HepG2 (cell line): ENCODE data around the gene TSTD2. TPM values are rescaled to one million over a fixed set of nuclear protein-coding genes. Genes with fewer than 3 reads are reported as not detected.

Experiments
- ATAC-seq: fragments of 200-7000 bp; cut with Tn5 transposase; 3 replicates; pipeline ENCODE4 v1.9.1; 2020; ENCODE audit warnings: mild to moderate bottlenecking, moderate library complexity
- Bru-seq: library from RNA; stranded (reverse); fragments of 400-500 nt; gene quantifications from one replicate; lab custom pipeline; 2021; lab: Mats Ljungman, UMichigan
- BruChase-seq, 2 experiments: library from RNA; stranded (reverse); fragments of 400-500 nt; gene quantifications; one replicate each; lab custom pipeline; 2021; lab: Mats Ljungman, UMichigan
- BruUV-seq: library from RNA; stranded (reverse); fragments of 400-500 nt; replicated peaks from 2 replicates; lab custom pipeline; 2021; lab: Mats Ljungman, UMichigan
- CTCF ChIA-PET: fragments of 300-600 bp; formaldehyde crosslinking; extraction: SDS; loops from one replicate; lab custom pipeline; 2021; ENCODE audit warnings: low total read pairs, inconsistent platforms, low intra/inter-chr PET ratio; lab: Yijun Ruan, JAX
- POLR2A ChIA-PET: fragments of 350-600 bp; sonication (Branson Sonifier 250); formaldehyde crosslinking; loops from one replicate; lab custom pipeline; 2020; ENCODE audit warnings: antibody characterized with exemption, inconsistent platforms; lab: Yijun Ruan, JAX
- DNase-seq: peaks from one replicate; pipeline ENCODE4 v3.0.0-alpha.2; 2015; ENCODE audit warnings: low spot score
- FAIRE-seq: peaks from 3 replicates; lab custom pipeline; 2011; peaks lifted over from hg19 to GRCh38; lab: Jason Lieb, UNC
- H2AFZ ChIP-seq: one replicate; pipeline ENCODE4 v1.6.1; 2011; ENCODE audit warnings: low read length, inconsistent platforms
- H3K27ac ChIP-seq: fragments of 300-600 bp; 3 replicates; pipeline ENCODE4 v1.8.0; 2011; ENCODE audit warnings: mixed run types, mild to moderate bottlenecking, mixed read lengths, low read length, inconsistent platforms; ENCODE audit not compliant: insufficient read depth; ENCODE audit errors: extremely low read length
- H3K27me3 ChIP-seq, 2 experiments: fragments of 200-600 bp in 1 of 2; 2 replicates in 1 of 2; 3 replicates in 1 of 2; pipeline versions ENCODE4 v1.6.0 to v1.8.0; 2011; ENCODE audit warnings: low read length in 2 of 2, mild to moderate bottlenecking in 2 of 2, moderate library complexity in 2 of 2, inconsistent platforms in 1 of 2; ENCODE audit not compliant: insufficient read depth in 2 of 2, control insufficient read depth in 1 of 2
- H3K36me3 ChIP-seq, 2 experiments: fragments of 200-600 bp in 1 of 2; replicated peaks in 1 of 2; 2 replicates in 1 of 2; 3 replicates in 1 of 2; pipeline versions ENCODE4 v1.5.1 to v1.8.0; 2011; ENCODE audit warnings: low read length in 2 of 2, inconsistent platforms in 1 of 2; ENCODE audit not compliant: insufficient read depth in 2 of 2, control insufficient read depth in 1 of 2
- H3K4me1 ChIP-seq: 2 replicates; pipeline ENCODE4 v1.5.1; 2012; ENCODE audit warnings: low read length, inconsistent platforms; ENCODE audit not compliant: insufficient read depth
- H3K4me2 ChIP-seq: 2 replicates; pipeline ENCODE4 v1.6.0; 2011; ENCODE audit warnings: low read depth, low read length, inconsistent platforms
- H3K4me3 ChIP-seq, 3 experiments: fragments of 200-600 bp in 1 of 3; sonication (generic), shearing (Covaris generic) in 1 of 3; replicated peaks in 1 of 3; 2 replicates each; pipeline ENCODE4 v1.5.1; 2011 to 2016; ENCODE audit warnings: low read length in 3 of 3, inconsistent platforms in 2 of 3, low read depth in 2 of 3, mild to moderate bottlenecking in 2 of 3, control low read depth in 1 of 3, mixed read lengths in 1 of 3; ENCODE audit not compliant: insufficient read depth in 1 of 3
- H3K79me2 ChIP-seq: one replicate; pipeline ENCODE4 v1.6.1; 2011; ENCODE audit warnings: low read length, inconsistent platforms; ENCODE audit not compliant: insufficient read depth
- H3K9ac ChIP-seq: 2 replicates; pipeline ENCODE4 v1.6.0; 2011; ENCODE audit warnings: mild to moderate bottlenecking, low read depth, low read length, inconsistent platforms; ENCODE audit not compliant: insufficient read depth
- H3K9me3 ChIP-seq: 2 replicates; pipeline ENCODE4 v1.5.1; 2012; ENCODE audit warnings: mild to moderate bottlenecking, low read length
- H4K20me1 ChIP-seq: 2 replicates; pipeline ENCODE4 v1.6.0; 2011; ENCODE audit warnings: inconsistent platforms, mild to moderate bottlenecking, low read length, moderate library complexity; ENCODE audit not compliant: insufficient read depth
- DNMT1 ChIP-seq: sonication (generic); formaldehyde crosslinking; IDR thresholded peaks from 2 replicates; pipeline ENCODE4 v1.5.1; 2020; ENCODE audit warnings: mild to moderate bottlenecking, missing genetic modification reagents
- HOXD1 ChIP-seq: sonication (generic); formaldehyde crosslinking; IDR thresholded peaks from 2 replicates; pipeline ENCODE4 v1.5.0; 2020; ENCODE audit warnings: missing genetic modification reagents
- KAT8 ChIP-seq: IDR thresholded peaks from 2 replicates; pipeline ENCODE4 v1.6.1; 2016; ENCODE audit warnings: missing genetic modification reagents, missing compliant biosample characterization
- NFKBIZ ChIP-seq: IDR thresholded peaks from 2 replicates; pipeline ENCODE4 v1.6.1; 2018; ENCODE audit warnings: missing genetic modification reagents, missing compliant biosample characterization
- RARA ChIP-seq: IDR thresholded peaks from 2 replicates; pipeline ENCODE4 v1.6.1; 2016; ENCODE audit warnings: missing genetic modification reagents, missing compliant biosample characterization
- RXRB ChIP-seq: IDR thresholded peaks from 2 replicates; pipeline ENCODE4 v1.6.1; 2016; ENCODE audit warnings: borderline replicate concordance, missing genetic modification reagents, missing compliant biosample characterization
- ZNF235 ChIP-seq: sonication (generic); formaldehyde crosslinking; IDR thresholded peaks from 2 replicates; pipeline ENCODE4 v1.8.1; 2023; ENCODE audit warnings: mild to moderate bottlenecking, missing genetic modification reagents, borderline replicate concordance
- ZNF547 ChIP-seq: sonication (generic); formaldehyde crosslinking; IDR thresholded peaks from 2 replicates; pipeline ENCODE4 v1.5.1; 2020; ENCODE audit warnings: mild to moderate bottlenecking, missing genetic modification reagents
- ZNF569 ChIP-seq: sonication (generic); formaldehyde crosslinking; IDR thresholded peaks from 2 replicates; pipeline ENCODE4 v1.5.0; 2020; ENCODE audit warnings: mild to moderate bottlenecking, missing genetic modification reagents, moderate library complexity, borderline replicate concordance
- WGBS: methylation state at CpG from one replicate; pipeline ENCODE4 v1.1.6; 2017; ENCODE audit warnings: low lambda C conversion rate; 5-methylcytosine and 5-hydroxymethylcytosine counted together
- in situ Hi-C: cut with HindIII; loops from 2 replicates; pipeline ENCODE4 v1.10.0; 2017; ENCODE audit warnings: low pct_unique_long_range_greater_than_20kb; ENCODE audit not compliant: extremely low pct_ligation_motif_present
- intact Hi-C: fragments of 100-400 bp; cut with micrococcal nuclease; formaldehyde crosslinking; loops from one replicate; pipeline ENCODE4 v1.10.0; 2022; ENCODE audit not compliant: unreplicated experiment
- long read RNA-seq, 2 experiments: library from RNA in 1 of 2; library from polyadenylated mRNA in 1 of 2; stranded (forward) in 1 of 2; unstranded in 1 of 2; transcript quantifications; one replicate each; pipeline ENCODE4 v2.0.0, GENCODE V29; 2019 to 2022
- polyA minus RNA-seq, 3 experiments: library from RNA; depleted of rRNA, polyadenylated mRNA; stranded (reverse); fragments of >200 nt; gene quantifications; 2 replicates each; pipeline ENCODE4 v1.2.3, GENCODE V29; 2011; ENCODE audit warnings: low replicate concordance in 1 of 3
- polyA plus RNA-seq, 8 experiments: library from polyadenylated mRNA; depleted of rRNA in 3 of 8; stranded (reverse) in 7 of 8; unstranded in 1 of 8; fragments of >200 nt; fragmentation: Illumina TruSeq in 4 of 8; extraction: Trizol in 4 of 8; gene quantifications; 2 replicates each; pipeline versions ENCODE4 v1.2.1 to v1.2.3, GENCODE V29; 2011 to 2016; ENCODE audit warnings: low read depth in 4 of 8, missing spikeins in 1 of 8, mixed read lengths in 1 of 8; ENCODE audit not compliant: insufficient read depth in 1 of 8
- total RNA-seq, 5 experiments: library from RNA; depleted of rRNA; stranded (reverse); fragments of >200 nt; fragmentation: Illumina TruSeq; extraction: Trizol; gene quantifications; 2 replicates each; pipeline ENCODE4 v1.2.3, GENCODE V29; 2016; ENCODE audit warnings: low read depth in 1 of 5
- TF ChIP-seq, protein P1 (sequence below): sonication (generic); formaldehyde crosslinking; IDR thresholded peaks from 2 replicates; pipeline ENCODE4 v1.9.0; 2021; ENCODE audit warnings: missing genetic modification reagents, mild to moderate bottlenecking, borderline replicate concordance
- TF ChIP-seq, protein P2 (sequence below): sonication (generic); formaldehyde crosslinking; IDR thresholded peaks from 2 replicates; pipeline ENCODE4 v1.4.0; 2020; ENCODE audit warnings: missing genetic modification reagents, borderline replicate concordance

The TSTD2 gene
- total RNA-seq (2016; rRNA removed; fragmentation: Illumina TruSeq; extraction: Trizol) (16.0 and 17.0 TPM in 2 replicates), polyA plus RNA-seq (2011; rRNA removed) (23.1 and 26.5 TPM in 2 replicates), polyA minus RNA-seq (2011; rRNA and poly(A)+ RNA removed; ENCODE audit: low replicate concordance) (24.8 and 29.2 TPM in 2 replicates), Bru-seq, nascent RNA (percentile 82 among the genes with signal in this experiment), BruChase-seq, experiment 1, labeled RNA remaining after a 6-hour chase (percentile 73 among the genes with signal in this experiment), BruChase-seq, experiment 2, labeled RNA remaining after a 2-hour chase (percentile 80 among the genes with signal in this experiment)
- total RNA-seq (2016; cell fraction: cytosol; rRNA removed; fragmentation: Illumina TruSeq; extraction: Trizol; ENCODE audit: low read depth), result 2.0 and 2.6 TPM in 2 replicates
- 15.0 and 16.1 TPM in 2 replicates for total RNA-seq (2016; cell fraction: insoluble cytoplasmic fraction; rRNA removed; fragmentation: Illumina TruSeq; extraction: Trizol)
- 6.6 and 7.8 TPM in 2 replicates for total RNA-seq (2016; cell fraction: membrane; rRNA removed; fragmentation: Illumina TruSeq; extraction: Trizol)
- 23.1 and 25.4 TPM in 2 replicates for total RNA-seq (2016; cell fraction: nucleus; rRNA removed; fragmentation: Illumina TruSeq; extraction: Trizol)
- 11.0 and 13.8 TPM in 2 replicates for polyA plus RNA-seq (2011; cell fraction: cytosol; rRNA removed)
- polyA plus RNA-seq (2011; cell fraction: nucleus; rRNA removed), result 39.2 and 49.7 TPM in 2 replicates
- polyA plus RNA-seq (2012), result 16.2 and 19.0 TPM in 2 replicates
- polyA plus RNA-seq (2016; cell fraction: cytosol; fragmentation: Illumina TruSeq; extraction: Trizol; ENCODE audit: low read depth), result 1.2 TPM in 2 replicates
- 13.7 and 13.9 TPM in 2 replicates for polyA plus RNA-seq (2016; cell fraction: insoluble cytoplasmic fraction; fragmentation: Illumina TruSeq; extraction: Trizol; ENCODE audit: low read depth)
- 3.1 and 3.8 TPM in 2 replicates for polyA plus RNA-seq (2016; cell fraction: membrane; fragmentation: Illumina TruSeq; extraction: Trizol; ENCODE audit: low read depth)
- 36.4 and 38.7 TPM in 2 replicates for polyA plus RNA-seq (2016; cell fraction: nucleus; fragmentation: Illumina TruSeq; extraction: Trizol; ENCODE audit: insufficient read depth, low read depth)
- 16.7 and 21.4 TPM in 2 replicates for polyA minus RNA-seq (2011; cell fraction: cytosol; rRNA and poly(A)+ RNA removed)
- 49.7 and 59.2 TPM in 2 replicates for polyA minus RNA-seq (2011; cell fraction: nucleus; rRNA and poly(A)+ RNA removed)
- long read RNA-seq, experiment 1, full-length matches to known transcripts, result 3 of 6 reads
- long read RNA-seq, experiment 1, partial matches to known transcripts, result 1 of 6 reads
- long read RNA-seq, experiment 1, other reads (novel, unspliced or antisense), result 2 of 6 reads
- long read RNA-seq, experiment 2, full-length matches to known transcripts, result 22 of 35 reads
- long read RNA-seq, experiment 2, partial matches to known transcripts, result 7 of 35 reads
- long read RNA-seq, experiment 2, other reads (novel, unspliced or antisense), result 6 of 35 reads

DNA sequence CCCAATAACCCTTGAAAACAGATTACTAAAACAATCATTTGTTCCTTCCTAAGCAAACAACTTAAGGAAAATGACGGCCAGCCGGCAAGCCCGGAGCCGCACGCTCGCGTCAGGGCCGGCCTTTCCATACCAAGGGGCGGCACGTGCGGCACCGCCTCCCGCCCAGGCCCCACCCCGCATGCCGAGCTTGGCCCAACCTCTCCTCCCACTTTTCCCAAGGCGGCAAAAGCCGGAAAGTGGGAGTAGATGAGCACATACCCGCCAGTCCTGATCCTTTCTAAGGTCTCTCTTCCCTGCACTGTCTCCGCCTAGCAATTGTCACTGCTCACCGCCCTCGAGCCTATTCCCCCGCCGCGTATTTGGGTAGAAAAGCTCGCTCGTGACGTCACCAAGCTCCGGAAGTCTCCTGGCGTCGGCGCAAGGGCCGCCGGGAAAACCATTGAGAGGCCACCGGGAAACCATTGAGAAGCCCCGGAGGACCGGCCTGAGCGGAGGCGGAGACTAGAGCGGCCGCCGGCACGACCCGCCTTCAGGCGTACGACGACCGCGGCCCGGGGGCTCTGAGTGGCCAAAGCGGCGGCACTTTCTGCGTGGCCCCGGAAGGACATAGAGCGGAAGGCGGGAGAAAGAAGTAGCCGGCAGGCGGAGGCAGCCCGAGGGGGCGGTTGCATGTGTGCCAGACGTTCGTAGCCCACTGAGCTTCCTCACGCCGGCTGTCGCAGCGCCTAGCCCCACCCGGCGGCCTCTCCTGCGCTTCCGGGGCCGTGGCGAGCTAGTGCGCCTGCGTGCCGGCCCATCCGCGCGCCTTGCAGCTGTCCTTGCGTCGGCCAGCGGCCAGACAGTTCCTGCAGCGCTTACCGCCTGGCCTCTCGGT is at the start of gene TSTD2, which contains the start of gene NCBP1:
Gene TSTD2 (minus strand): TSS at position 384 of the 874 bp plus-strand sequence. CDS start 5,806 bp downstream, outside the sequence.
Gene NCBP1 (plus strand): TSS at position 837 of the 874 bp plus-strand sequence. CDS start 61 bp downstream, outside the sequence.
- H4K20me1 ChIP-seq, result peaks cover 7% of the 10 kb centered on the region
- peaks cover 51% of the 10 kb centered on the region for H3K4me1 ChIP-seq
- in situ Hi-C loops, result no loop called here
- H3K27ac ChIP-seq, result peak within 1 kb of the TSS; percentile 98
- intact Hi-C loops, result loop anchor here (10.0 kb wide), 1 partner anchor 352 kb away; the partner anchor contains the start of gene ANP32B
- peaks cover 77% of the 10 kb centered on the region for H3K79me2 ChIP-seq
- CTCF ChIA-PET, result no interaction called here
- H3K36me3 ChIP-seq, result no peaks in the 10 kb centered on the region
- peak within 1 kb of the TSS; percentile 89 to 96 (median 89) for H3K4me3 ChIP-seq
- WGBS, result 0% methylated on average over 17 of the region's 83 CpGs
- peak within 1 kb of the TSS; percentile 97 for H3K9ac ChIP-seq
- DNase-seq (peak; percentile 95), FAIRE-seq (peak; percentile 82), ATAC-seq (peak; percentile 96)
- peaks cover 0 to 8% of the 10 kb centered on the region in 2 experiments; a peak in 1 of 5 replicates for H3K27me3 ChIP-seq
- POLR2A ChIA-PET, result interaction anchor here (0.7 to 2.5 kb wide), 28 partner anchors 10 to 779 kb away, joined by 3 to 20 read pairs (median 4); partner anchors contain the start of genes ANP32B, NANS, TDRD7 and TMOD1
- no peaks in the 10 kb centered on the region for H3K9me3 ChIP-seq
- peak within 1 kb of the TSS; percentile 54 for H2AFZ ChIP-seq
- no TSS peak for BruUV-seq
- H3K4me2 ChIP-seq, result peak within 1 kb of the TSS; percentile 93
- peak; percentile 90 for TF ChIP-seq ZNF547 (CRISPR knock-in tag)
- TF ChIP-seq HOXD1 (CRISPR knock-in tag), result peak; percentile 56
- peak; percentile 14; the same call in 1 of the 2 replicates for TF ChIP-seq RXRB (CRISPR knock-in tag)
- TF ChIP-seq ZNF235 (CRISPR knock-in tag), result no peak; the same call in none of the 2 replicates
- TF ChIP-seq, protein P1, sequence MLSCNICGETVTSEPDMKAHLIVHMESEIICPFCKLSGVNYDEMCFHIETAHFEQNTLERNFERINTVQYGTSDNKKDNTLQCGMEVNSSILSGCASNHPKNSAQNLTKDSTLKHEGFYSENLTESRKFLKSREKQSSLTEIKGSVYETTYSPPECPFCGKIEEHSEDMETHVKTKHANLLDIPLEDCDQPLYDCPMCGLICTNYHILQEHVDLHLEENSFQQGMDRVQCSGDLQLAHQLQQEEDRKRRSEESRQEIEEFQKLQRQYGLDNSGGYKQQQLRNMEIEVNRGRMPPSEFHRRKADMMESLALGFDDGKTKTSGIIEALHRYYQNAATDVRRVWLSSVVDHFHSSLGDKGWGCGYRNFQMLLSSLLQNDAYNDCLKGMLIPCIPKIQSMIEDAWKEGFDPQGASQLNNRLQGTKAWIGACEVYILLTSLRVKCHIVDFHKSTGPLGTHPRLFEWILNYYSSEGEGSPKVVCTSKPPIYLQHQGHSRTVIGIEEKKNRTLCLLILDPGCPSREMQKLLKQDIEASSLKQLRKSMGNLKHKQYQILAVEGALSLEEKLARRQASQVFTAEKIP (CRISPR knock-in tag), result no peak
- TF ChIP-seq, protein P2, sequence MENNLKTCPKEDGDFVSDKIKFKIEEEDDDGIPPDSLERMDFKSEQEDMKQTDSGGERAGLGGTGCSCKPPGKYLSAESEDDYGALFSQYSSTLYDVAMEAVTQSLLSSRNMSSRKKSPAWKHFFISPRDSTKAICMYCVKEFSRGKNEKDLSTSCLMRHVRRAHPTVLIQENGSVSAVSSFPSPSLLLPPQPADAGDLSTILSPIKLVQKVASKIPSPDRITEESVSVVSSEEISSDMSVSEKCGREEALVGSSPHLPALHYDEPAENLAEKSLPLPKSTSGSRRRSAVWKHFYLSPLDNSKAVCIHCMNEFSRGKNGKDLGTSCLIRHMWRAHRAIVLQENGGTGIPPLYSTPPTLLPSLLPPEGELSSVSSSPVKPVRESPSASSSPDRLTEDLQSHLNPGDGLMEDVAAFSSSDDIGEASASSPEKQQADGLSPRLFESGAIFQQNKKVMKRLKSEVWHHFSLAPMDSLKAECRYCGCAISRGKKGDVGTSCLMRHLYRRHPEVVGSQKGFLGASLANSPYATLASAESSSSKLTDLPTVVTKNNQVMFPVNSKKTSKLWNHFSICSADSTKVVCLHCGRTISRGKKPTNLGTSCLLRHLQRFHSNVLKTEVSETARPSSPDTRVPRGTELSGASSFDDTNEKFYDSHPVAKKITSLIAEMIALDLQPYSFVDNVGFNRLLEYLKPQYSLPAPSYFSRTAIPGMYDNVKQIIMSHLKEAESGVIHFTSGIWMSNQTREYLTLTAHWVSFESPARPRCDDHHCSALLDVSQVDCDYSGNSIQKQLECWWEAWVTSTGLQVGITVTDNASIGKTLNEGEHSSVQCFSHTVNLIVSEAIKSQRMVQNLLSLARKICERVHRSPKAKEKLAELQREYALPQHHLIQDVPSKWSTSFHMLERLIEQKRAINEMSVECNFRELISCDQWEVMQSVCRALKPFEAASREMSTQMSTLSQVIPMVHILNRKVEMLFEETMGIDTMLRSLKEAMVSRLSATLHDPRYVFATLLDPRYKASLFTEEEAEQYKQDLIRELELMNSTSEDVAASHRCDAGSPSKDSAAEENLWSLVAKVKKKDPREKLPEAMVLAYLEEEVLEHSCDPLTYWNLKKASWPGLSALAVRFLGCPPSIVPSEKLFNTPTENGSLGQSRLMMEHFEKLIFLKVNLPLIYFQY, result 0 out of 2 replicates have a peak, but pooled peaks have one; percentile 15
- TF ChIP-seq ZNF569 (CRISPR knock-in tag), result no peak
- TF ChIP-seq RARA, result no peak
- TF ChIP-seq NFKBIZ (CRISPR knock-in tag), result no peak; the same call in 1 of the 2 replicates
- TF ChIP-seq KAT8 (CRISPR knock-in tag), result peak; percentile 94
- TF ChIP-seq DNMT1 (CRISPR knock-in tag), result no peak
